Fibroblast of villous mesenchyme (primary cell): ENCODE measurements around the gene PTHLH. TPM values are rescaled to one million over a fixed set of nuclear protein-coding genes. Genes with fewer than 3 reads are reported as not detected.

ENCODE experiments used
- DNase-seq: peaks from one replicate; pipeline ENCODE4 v3.0.0-alpha.2; 2010; ENCODE audit warnings: low read depth
- H3K4me3 ChIP-seq: 2 replicates; pipeline ENCODE4 v1.5.1; 2011; ENCODE audit warnings: low read depth, mild to moderate bottlenecking, low read length
- CTCF ChIP-seq: IDR thresholded peaks from 2 replicates; pipeline ENCODE4 v1.5.1; 2012; ENCODE audit warnings: low read depth, mild to moderate bottlenecking, low read length; ENCODE audit not compliant: insufficient read depth
- total RNA-seq: library from RNA; depleted of rRNA; stranded (reverse); fragments of >200 nt; gene quantifications from 2 replicates; pipeline ENCODE4 v1.2.3, GENCODE V29; 2012

The PTHLH gene
- total RNA-seq, 1 donor, result 1.3 TPM

- peak; percentile 52 for DNase-seq
- TF ChIP-seq CTCF, result no peak
- H3K4me3 ChIP-seq, result peak overlapping the region; percentile 57
Measured at GRCh38 chr12:27970401-27971120, 2.0 kb downstream of the PTHLH start.

GRCh38 chr12:27969624-27970400 is 2.7 kb downstream of the PTHLH start:
- H3K4me3 ChIP-seq, result peak overlapping the region; percentile 57
- no peak for TF ChIP-seq CTCF
- peak; percentile 33 for DNase-seq

- no peak for TF ChIP-seq CTCF
- DNase-seq, result peak; percentile 28
- peak overlapping the region; percentile 57 for H3K4me3 ChIP-seq
Measured at GRCh38 chr12:27968972-27969623, 3.4 kb downstream of the PTHLH start.

- peak; percentile 6 for DNase-seq
- no peak overlapping the region for H3K4me3 ChIP-seq
- TF ChIP-seq CTCF, result no peak
Measured at GRCh38 chr12:27967551-27968054, 4.9 kb downstream of the PTHLH start.

GRCh38 chr12:27966870-27967269 is 5.7 kb downstream of the PTHLH start:
- peak; percentile 89 for DNase-seq
- no peak for TF ChIP-seq CTCF
- no peak overlapping the region for H3K4me3 ChIP-seq

GRCh38 chr12:27965966-27966365 is 6.6 kb downstream of the PTHLH start:
- DNase-seq, result no peak
- H3K4me3 ChIP-seq, result no peak overlapping the region
- no peak for TF ChIP-seq CTCF
